Measurements from ENCODE around the gene B4GALNT2. TPM values are rescaled to one million over a fixed set of nuclear protein-coding genes. Genes with fewer than 3 reads are reported as not detected.

Gene B4GALNT2
- total and polyA plus RNA-seq, 2 donors (not counting 1 experiment from before 2014, with no cell fraction given): under 0.01 to 0.01 TPM

DNA sequence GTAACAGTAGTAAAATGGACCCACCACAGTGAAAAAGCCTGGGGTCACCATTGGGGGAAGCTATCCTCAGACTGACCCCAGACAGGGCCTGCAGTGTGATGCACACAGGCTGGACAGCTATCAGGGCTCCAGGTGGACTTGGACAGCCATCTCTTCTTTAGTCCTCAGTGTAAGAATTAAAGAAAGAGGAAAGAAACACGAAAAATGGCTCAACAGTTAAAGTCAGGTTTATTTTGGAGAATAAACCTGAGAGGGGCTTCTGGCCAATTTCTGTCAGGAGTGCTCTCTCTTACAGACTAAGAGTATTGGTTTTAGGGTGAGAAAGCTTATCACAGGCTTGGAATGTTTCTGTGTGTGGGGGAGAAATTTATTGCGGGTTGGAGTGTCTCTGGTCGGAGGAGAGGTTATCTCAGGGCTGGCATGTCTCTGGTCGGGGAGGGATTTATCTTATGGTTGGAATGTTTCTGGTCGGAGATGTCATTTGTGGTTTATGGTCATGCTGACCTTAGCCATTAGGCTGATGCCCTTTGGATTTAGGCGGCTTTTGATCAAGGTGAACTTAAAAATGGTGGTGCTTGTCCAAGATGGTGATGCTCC, 10.8 kb upstream of the B4GALNT2 start:
- H3K4me3 ChIP-seq (replicated peaks in 1 of 4; ENCODE audit: control extremely low read depth in 1 of 4, insufficient read depth in 1 of 4, low read depth in 3 of 4, low read length in 4 of 4): no peak overlapping the region
- H3K27ac ChIP-seq (ENCODE audit: insufficient read depth, low read length): no peak overlapping the region
- H2AFZ ChIP-seq (ENCODE audit: low read length): no peak overlapping the region
- no peaks in the 10 kb centered on the region for H3K36me3 ChIP-seq (ENCODE audit: control insufficient read depth, insufficient read depth, low read length)
- H3K4me2 ChIP-seq (ENCODE audit: extremely low read depth, insufficient read depth, low read length): no peak overlapping the region
- H3K27me3 ChIP-seq (ENCODE audit: control insufficient read depth, insufficient read depth, low read length): peaks cover 28% of the 10 kb centered on the region
- TF ChIP-seq EZH2 (IDR thresholded peaks at IDR 0.05; ENCODE audit: low read length, missing control alignments): no peak
- TF ChIP-seq, protein P1, sequence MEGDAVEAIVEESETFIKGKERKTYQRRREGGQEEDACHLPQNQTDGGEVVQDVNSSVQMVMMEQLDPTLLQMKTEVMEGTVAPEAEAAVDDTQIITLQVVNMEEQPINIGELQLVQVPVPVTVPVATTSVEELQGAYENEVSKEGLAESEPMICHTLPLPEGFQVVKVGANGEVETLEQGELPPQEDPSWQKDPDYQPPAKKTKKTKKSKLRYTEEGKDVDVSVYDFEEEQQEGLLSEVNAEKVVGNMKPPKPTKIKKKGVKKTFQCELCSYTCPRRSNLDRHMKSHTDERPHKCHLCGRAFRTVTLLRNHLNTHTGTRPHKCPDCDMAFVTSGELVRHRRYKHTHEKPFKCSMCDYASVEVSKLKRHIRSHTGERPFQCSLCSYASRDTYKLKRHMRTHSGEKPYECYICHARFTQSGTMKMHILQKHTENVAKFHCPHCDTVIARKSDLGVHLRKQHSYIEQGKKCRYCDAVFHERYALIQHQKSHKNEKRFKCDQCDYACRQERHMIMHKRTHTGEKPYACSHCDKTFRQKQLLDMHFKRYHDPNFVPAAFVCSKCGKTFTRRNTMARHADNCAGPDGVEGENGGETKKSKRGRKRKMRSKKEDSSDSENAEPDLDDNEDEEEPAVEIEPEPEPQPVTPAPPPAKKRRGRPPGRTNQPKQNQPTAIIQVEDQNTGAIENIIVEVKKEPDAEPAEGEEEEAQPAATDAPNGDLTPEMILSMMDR (conservative IDR thresholded peaks at IDR 0.05 in 1 of 2, IDR thresholded peaks at IDR 0.05 in 1 of 2; ENCODE audit: low read depth in 1 of 2, low read length in 2 of 2): no peak
- H3K9ac ChIP-seq (ENCODE audit: insufficient read depth, low read length): no peak overlapping the region
- H3K79me2 ChIP-seq (ENCODE audit: control insufficient read depth, insufficient read depth, low read length): no peaks in the 10 kb centered on the region
- H4K20me1 ChIP-seq (ENCODE audit: control insufficient read depth, extremely low read depth, insufficient read depth, low read length): no peaks in the 10 kb centered on the region
- no peak for DNase-seq (ENCODE audit: low read depth in 2 of 2)
- H3K9me3 ChIP-seq (ENCODE audit: control insufficient read depth, insufficient read depth, low read depth, low read length): no peaks in the 10 kb centered on the region
- no peaks in the 10 kb centered on the region for H3K4me1 ChIP-seq (ENCODE audit: control insufficient read depth, extremely low read depth, insufficient read depth, low read length)

- Histone ChIP-seq H3K4me1 (ENCODE audit: control insufficient read depth, extremely low read depth, insufficient read depth, low read length) (no peaks in the 10 kb centered on the region), H3K36me3 (ENCODE audit: control insufficient read depth, insufficient read depth, low read length) (no peaks in the 10 kb centered on the region), H3K27me3 (ENCODE audit: control insufficient read depth, insufficient read depth, low read length) (peaks cover 25% of the 10 kb centered on the region), H3K9ac (ENCODE audit: insufficient read depth, low read length) (no peak overlapping the region), H3K79me2 (ENCODE audit: control insufficient read depth, insufficient read depth, low read length) (no peaks in the 10 kb centered on the region), H3K4me3 (replicated peaks in 1 of 4; ENCODE audit: control extremely low read depth in 1 of 4, insufficient read depth in 1 of 4, low read depth in 3 of 4, low read length in 4 of 4) (no peak overlapping the region), H3K4me2 (ENCODE audit: extremely low read depth, insufficient read depth, low read length) (no peak overlapping the region), H3K27ac (ENCODE audit: insufficient read depth, low read length) (no peak overlapping the region), H4K20me1 (ENCODE audit: control insufficient read depth, extremely low read depth, insufficient read depth, low read length) (no peaks in the 10 kb centered on the region), H2AFZ (ENCODE audit: low read length) (no peak overlapping the region), H3K9me3 (ENCODE audit: control insufficient read depth, insufficient read depth, low read depth, low read length) (no peaks in the 10 kb centered on the region)
- no peak for DNase-seq (ENCODE audit: low read depth in 2 of 2)
- TF ChIP-seq, protein P1 (conservative IDR thresholded peaks at IDR 0.05 in 1 of 2, IDR thresholded peaks at IDR 0.05 in 1 of 2; ENCODE audit: low read depth in 1 of 2, low read length in 2 of 2): no peak
- no peak for TF ChIP-seq EZH2 (IDR thresholded peaks at IDR 0.05; ENCODE audit: low read length, missing control alignments)
These were observed 10.0 kb upstream of the B4GALNT2 start for GRCh38 chr17:49122566-49122965.

DNA sequence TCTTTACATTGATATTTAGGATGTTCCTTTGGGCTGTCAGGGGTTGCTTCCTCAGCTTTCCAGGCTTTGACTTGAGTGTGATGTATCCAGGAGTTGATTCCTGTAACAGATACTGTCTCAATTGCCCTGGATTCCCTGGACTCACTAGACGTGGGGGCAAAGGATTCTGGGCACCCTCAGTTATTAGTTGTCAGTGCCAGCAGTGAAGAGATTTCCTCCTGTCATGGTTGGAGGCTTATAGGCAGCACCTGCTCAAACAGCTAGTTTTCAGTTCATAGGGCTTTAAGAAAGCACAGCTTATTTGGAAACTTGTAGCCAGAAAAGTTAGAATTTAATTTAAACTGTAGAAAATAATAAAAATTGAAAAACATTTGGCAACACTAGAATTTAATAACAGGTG, 9.5 kb upstream of the B4GALNT2 start:
- Histone ChIP-seq H3K9me3 (ENCODE audit: control insufficient read depth, insufficient read depth, low read depth, low read length) (no peaks in the 10 kb centered on the region), H3K4me1 (ENCODE audit: control insufficient read depth, extremely low read depth, insufficient read depth, low read length) (no peaks in the 10 kb centered on the region), H3K9ac (ENCODE audit: insufficient read depth, low read length) (no peak overlapping the region), H3K36me3 (ENCODE audit: control insufficient read depth, insufficient read depth, low read length) (no peaks in the 10 kb centered on the region), H3K4me2 (ENCODE audit: extremely low read depth, insufficient read depth, low read length) (no peak overlapping the region), H2AFZ (ENCODE audit: low read length) (no peak overlapping the region), H4K20me1 (ENCODE audit: control insufficient read depth, extremely low read depth, insufficient read depth, low read length) (no peaks in the 10 kb centered on the region), H3K79me2 (ENCODE audit: control insufficient read depth, insufficient read depth, low read length) (no peaks in the 10 kb centered on the region), H3K4me3 (replicated peaks in 1 of 4; ENCODE audit: control extremely low read depth in 1 of 4, insufficient read depth in 1 of 4, low read depth in 3 of 4, low read length in 4 of 4) (no peak overlapping the region), H3K27me3 (ENCODE audit: control insufficient read depth, insufficient read depth, low read length) (peaks cover 21% of the 10 kb centered on the region), H3K27ac (ENCODE audit: insufficient read depth, low read length) (no peak overlapping the region)
- no peak for TF ChIP-seq EZH2 (IDR thresholded peaks at IDR 0.05; ENCODE audit: low read length, missing control alignments)
- TF ChIP-seq, protein P1 (conservative IDR thresholded peaks at IDR 0.05 in 1 of 2, IDR thresholded peaks at IDR 0.05 in 1 of 2; ENCODE audit: low read depth in 1 of 2, low read length in 2 of 2): no peak
- DNase-seq (ENCODE audit: low read depth in 2 of 2): no peak

Measured in fibroblast of lung (primary cell).